ENCODE measurements around the gene VPS52. TPM values are rescaled to one million over a fixed set of nuclear protein-coding genes. Genes with fewer than 3 reads are reported as not detected.

Gene VPS52
- total and polyA plus RNA-seq, 9 of the 15 experiments (the other 6 are each of a cell fraction or from before 2014, with no cell fraction given) = 24.4 to 103 (median 40.2) TPM

- no peak for TF ChIP-seq SMAD2 (IDR thresholded peaks at IDR 0.05; ENCODE audit: low read depth, low read length)
- no peak for TF ChIP-seq SRF (CRISPR knock-in tag; IDR thresholded peaks at IDR 0.05)
- TF ChIP-seq HDAC2 (IDR thresholded peaks at IDR 0.05) = no peak
- TF ChIP-seq LCOR (CRISPR knock-in tag; IDR thresholded peaks at IDR 0.05) = no peak
- no peak for TF ChIP-seq TSC22D4 (tag; IDR thresholded peaks at IDR 0.05)
- TF ChIP-seq SIN3A (IDR thresholded peaks at IDR 0.05; ENCODE audit: borderline replicate concordance in 2 of 2, control insufficient read depth in 1 of 2, low read depth in 2 of 2, low read length in 2 of 2) = no peak
- TF ChIP-seq, protein P1, sequence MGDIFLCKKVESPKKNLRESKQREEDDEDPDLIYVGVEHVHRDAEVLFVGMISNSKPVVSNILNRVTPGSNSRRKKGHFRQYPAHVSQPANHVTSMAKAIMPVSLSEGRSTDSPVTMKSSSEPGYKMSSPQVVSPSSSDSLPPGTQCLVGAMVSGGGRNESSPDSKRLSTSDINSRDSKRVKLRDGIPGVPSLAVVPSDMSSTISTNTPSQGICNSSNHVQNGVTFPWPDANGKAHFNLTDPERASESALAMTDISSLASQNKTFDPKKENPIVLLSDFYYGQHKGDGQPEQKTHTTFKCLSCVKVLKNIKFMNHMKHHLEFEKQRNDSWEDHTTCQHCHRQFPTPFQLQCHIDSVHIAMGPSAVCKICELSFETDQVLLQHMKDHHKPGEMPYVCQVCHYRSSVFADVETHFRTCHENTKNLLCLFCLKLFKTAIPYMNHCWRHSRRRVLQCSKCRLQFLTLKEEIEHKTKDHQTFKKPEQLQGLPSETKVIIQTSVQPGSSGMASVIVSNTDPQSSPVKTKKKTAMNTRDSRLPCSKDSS (IDR thresholded peaks at IDR 0.05; ENCODE audit: low read depth, partially characterized antibody) = peak; percentile 26
Observed at GRCh38 chr6:33249732-33250630, 21.7 kb downstream of the VPS52 start (continued).
